ENCODE data around the gene MINDY4. TPM values are rescaled to one million over a fixed set of nuclear protein-coding genes. Genes with fewer than 3 reads are reported as not detected.

The MINDY4 gene
- total and polyA plus RNA-seq, 2 donors (not counting 1 experiment from before 2014, with no cell fraction given): 0.12 to 1.1 TPM

- no peak overlapping the region for H2AFZ ChIP-seq (ENCODE audit: insufficient read depth, low read depth, low read length, poor library complexity, severe bottlenecking)
- H3K27me3 ChIP-seq (replicated peaks in 1 of 4; ENCODE audit: control extremely low read depth in 1 of 4, control insufficient read depth in 3 of 4, insufficient read depth in 4 of 4, low read length in 3 of 4): no peaks in the 10 kb centered on the region
- H3K4me2 ChIP-seq (replicated peaks; ENCODE audit: low read depth, low read length, poor library complexity, severe bottlenecking): no peak overlapping the region
- no peak overlapping the region for H3K27ac Mint-ChIP-seq
- no peaks in the 10 kb centered on the region for H4K20me1 ChIP-seq (ENCODE audit: control insufficient read depth, insufficient read depth, low read length, poor library complexity, severe bottlenecking)
- H3K4me1 Mint-ChIP-seq: no peaks in the 10 kb centered on the region
- no peak overlapping the region for H3K9ac ChIP-seq (ENCODE audit: low read length)
- H3K4me3 ChIP-seq (ENCODE audit: control extremely low read depth in 1 of 5, extremely low read depth in 1 of 5, insufficient read depth in 1 of 5, low read depth in 2 of 5, low read length in 4 of 5): no peak overlapping the region
- no peak overlapping the region for H3K4me3 Mint-ChIP-seq
- no peaks in the 10 kb centered on the region for H3K79me2 ChIP-seq (ENCODE audit: control insufficient read depth, insufficient read depth, low read length)
- no peaks in the 10 kb centered on the region for H3K4me1 ChIP-seq (ENCODE audit: control insufficient read depth in 2 of 2, insufficient read depth in 2 of 2, low read length in 2 of 2)
- no peaks in the 10 kb centered on the region for H3K9me3 ChIP-seq (ENCODE audit: control extremely low read depth in 1 of 3, control insufficient read depth in 2 of 3, insufficient read depth in 1 of 3, low read length in 2 of 3)
- ATAC-seq (ENCODE audit: low read depth) (no peak), DNase-seq (no peak)
- intact Hi-C loops (cut with micrococcal nuclease): no loop called here
- no peaks in the 10 kb centered on the region for H3K9me3 Mint-ChIP-seq (ENCODE audit: insufficient read depth)
- no peak overlapping the region for H3K27ac ChIP-seq (ENCODE audit: low read length in 2 of 2)
- no peak for TF ChIP-seq EZH2 (IDR thresholded peaks at IDR 0.05; ENCODE audit: borderline replicate concordance, insufficient read depth, low read depth, low read length, poor library complexity, severe bottlenecking)
- no peak for TF ChIP-seq CTCF (IDR thresholded peaks at IDR 0.05)
- no peaks in the 10 kb centered on the region for H3K36me3 ChIP-seq (replicated peaks in 1 of 2; ENCODE audit: control extremely low read depth in 1 of 2, control insufficient read depth in 1 of 2, extremely low read depth in 1 of 2, insufficient read depth in 2 of 2, low read length in 1 of 2)
- H3K27me3 Mint-ChIP-seq: no peaks in the 10 kb centered on the region
- POLR2A ChIA-PET: no interaction called here
- CTCF ChIA-PET: no interaction called here
Measured at GRCh38 chr7:30884881-30885280, 113.7 kb downstream of the MINDY4 start.

GRCh38 chr7:30886608-30887011, 115.4 kb downstream of the MINDY4 start:
- CTCF ChIA-PET: no interaction called here
- Histone ChIP-seq H3K4me3 (ENCODE audit: control extremely low read depth in 1 of 5, extremely low read depth in 1 of 5, insufficient read depth in 1 of 5, low read depth in 2 of 5, low read length in 4 of 5) (no peak overlapping the region), H3K9ac (ENCODE audit: low read length) (no peak overlapping the region), H4K20me1 (ENCODE audit: control insufficient read depth, insufficient read depth, low read length, poor library complexity, severe bottlenecking) (no peaks in the 10 kb centered on the region), H3K4me1 (ENCODE audit: control insufficient read depth in 2 of 2, insufficient read depth in 2 of 2, low read length in 2 of 2) (no peaks in the 10 kb centered on the region), H3K27ac (ENCODE audit: low read length in 2 of 2) (no peak overlapping the region), H3K36me3 (replicated peaks in 1 of 2; ENCODE audit: control extremely low read depth in 1 of 2, control insufficient read depth in 1 of 2, extremely low read depth in 1 of 2, insufficient read depth in 2 of 2, low read length in 1 of 2) (no peaks in the 10 kb centered on the region), H3K27me3 (replicated peaks in 1 of 4; ENCODE audit: control extremely low read depth in 1 of 4, control insufficient read depth in 3 of 4, insufficient read depth in 4 of 4, low read length in 3 of 4) (no peaks in the 10 kb centered on the region), H2AFZ (ENCODE audit: insufficient read depth, low read depth, low read length, poor library complexity, severe bottlenecking) (no peak overlapping the region), H3K79me2 (ENCODE audit: control insufficient read depth, insufficient read depth, low read length) (no peaks in the 10 kb centered on the region), H3K9me3 (ENCODE audit: control extremely low read depth in 1 of 3, control insufficient read depth in 2 of 3, insufficient read depth in 1 of 3, low read length in 2 of 3) (peaks cover 0 to 4% (median 0%) of the 10 kb centered on the region in 3 donors), H3K4me2 (replicated peaks; ENCODE audit: low read depth, low read length, poor library complexity, severe bottlenecking) (no peak overlapping the region)
- H3K9me3 Mint-ChIP-seq (ENCODE audit: insufficient read depth): peaks cover 9% of the 10 kb centered on the region
- POLR2A ChIA-PET: no interaction called here
- no peak for TF ChIP-seq EZH2 (IDR thresholded peaks at IDR 0.05; ENCODE audit: borderline replicate concordance, insufficient read depth, low read depth, low read length, poor library complexity, severe bottlenecking)
- no peak for TF ChIP-seq CTCF (IDR thresholded peaks at IDR 0.05)
- intact Hi-C loops (cut with micrococcal nuclease): no loop called here
- H3K4me3 Mint-ChIP-seq: no peak overlapping the region
- no peak for ATAC-seq (ENCODE audit: low read depth)
- 91% methylated on average over 3 of the region's 7 CpGs for WGBS (ENCODE audit: insufficient coverage)
- DNase-seq: no peak
- no peak overlapping the region for H3K27ac Mint-ChIP-seq
- no peaks in the 10 kb centered on the region for H3K4me1 Mint-ChIP-seq
- H3K27me3 Mint-ChIP-seq: no peaks in the 10 kb centered on the region
